CD4-positive, CD25-positive, alpha-beta regulatory T cell (primary cell): ENCODE data around the gene RNF166. TPM values are rescaled to one million over a fixed set of nuclear protein-coding genes. Genes with fewer than 3 reads are reported as not detected.
A peak's percentile ranks its signal among the peaks of the same experiment; 100 is the strongest.

Experiments used
- ATAC-seq, 2 donors: fragments of 150-1000 bp; cut with Tn5 transposase; one replicate each; pipeline ENCODE4 v1.10.0; 2021; ENCODE audit warnings: low read depth in 2 of 2, moderate number of reproducible peaks in 2 of 2, moderate library complexity in 1 of 2
- DNase-seq, 3 donors: peaks; one replicate each; pipeline versions ENCODE4 v3.0.0 to v3.0.0-alpha.2; 2012 to 2022; ENCODE audit warnings: mixed read lengths in 1 of 3
- H3K27ac ChIP-seq: one replicate; pipeline ENCODE4 v1.7.0; 2013; ENCODE audit warnings: mild to moderate bottlenecking, low read length; ENCODE audit not compliant: insufficient read depth, poor library complexity, severe bottlenecking
- H3K27me3 ChIP-seq: one replicate; pipeline ENCODE4 v1.7.0; 2013; ENCODE audit warnings: low read length; ENCODE audit not compliant: control insufficient read depth, insufficient read depth
- H3K36me3 ChIP-seq: one replicate; pipeline ENCODE4 v1.7.0; 2013; ENCODE audit warnings: mild to moderate bottlenecking, low read length, moderate library complexity; ENCODE audit not compliant: control insufficient read depth, insufficient read depth
- H3K4me1 ChIP-seq: 2 replicates; pipeline ENCODE4 v1.7.0; 2013; ENCODE audit warnings: mild to moderate bottlenecking, low read length; ENCODE audit not compliant: insufficient read depth, control insufficient read depth, poor library complexity, severe bottlenecking
- H3K4me3 ChIP-seq: one replicate; pipeline ENCODE4 v1.7.0; 2013; ENCODE audit warnings: low read depth, mild to moderate bottlenecking, low read length, moderate library complexity
- H3K9me3 ChIP-seq, 2 experiments: 1 replicate in 1 of 2; 2 replicates in 1 of 2; pipeline ENCODE4 v1.7.0; 2013; ENCODE audit warnings: low read length in 2 of 2, mild to moderate bottlenecking in 1 of 2, moderate library complexity in 1 of 2; ENCODE audit not compliant: control insufficient read depth in 2 of 2
- H3K27ac Mint-ChIP-seq, 3 donors: one replicate each; pipeline ENCODE4 v1.8.0; 2020 to 2022; ENCODE audit warnings: mild to moderate bottlenecking in 3 of 3, mixed read lengths in 3 of 3, moderate library complexity in 2 of 3
- H3K27me3 Mint-ChIP-seq: one replicate; pipeline ENCODE4 v1.8.0; 2022; ENCODE audit warnings: mild to moderate bottlenecking, mixed read lengths
- H3K36me3 Mint-ChIP-seq: one replicate; pipeline ENCODE4 v1.8.0; 2020; ENCODE audit warnings: mixed read lengths
- H3K4me1 Mint-ChIP-seq, 4 donors: one replicate each; pipeline ENCODE4 v1.8.0; 2020 to 2022; ENCODE audit warnings: mixed read lengths in 4 of 4, mild to moderate bottlenecking in 1 of 4
- H3K4me3 Mint-ChIP-seq, 4 donors: one replicate each; pipeline ENCODE4 v1.8.0; 2020 to 2022; ENCODE audit warnings: mild to moderate bottlenecking in 4 of 4, mixed read lengths in 4 of 4, moderate library complexity in 3 of 4
- H3K9me3 Mint-ChIP-seq, 7 donors: one replicate each; pipeline ENCODE4 v1.8.0; 2020 to 2022; ENCODE audit warnings: mixed read lengths in 7 of 7, mild to moderate bottlenecking in 3 of 7, moderate library complexity in 2 of 7
- polyA plus RNA-seq, 4 donors: library from polyadenylated mRNA; unstranded; fragments of 300-500 nt; fragmentation: Illumina TruSeq; gene quantifications; one replicate each; pipeline ENCODE4 v1.2.3, GENCODE V29; 2021
- total RNA-seq: library from RNA; stranded (reverse); gene quantifications from one replicate; pipeline ENCODE4 v1.2.3, GENCODE V29; 2022

Gene RNF166
- total and polyA plus RNA-seq, 5 donors from 2014 or later: 63.6 to 420 (median 98.0) TPM

DNA sequence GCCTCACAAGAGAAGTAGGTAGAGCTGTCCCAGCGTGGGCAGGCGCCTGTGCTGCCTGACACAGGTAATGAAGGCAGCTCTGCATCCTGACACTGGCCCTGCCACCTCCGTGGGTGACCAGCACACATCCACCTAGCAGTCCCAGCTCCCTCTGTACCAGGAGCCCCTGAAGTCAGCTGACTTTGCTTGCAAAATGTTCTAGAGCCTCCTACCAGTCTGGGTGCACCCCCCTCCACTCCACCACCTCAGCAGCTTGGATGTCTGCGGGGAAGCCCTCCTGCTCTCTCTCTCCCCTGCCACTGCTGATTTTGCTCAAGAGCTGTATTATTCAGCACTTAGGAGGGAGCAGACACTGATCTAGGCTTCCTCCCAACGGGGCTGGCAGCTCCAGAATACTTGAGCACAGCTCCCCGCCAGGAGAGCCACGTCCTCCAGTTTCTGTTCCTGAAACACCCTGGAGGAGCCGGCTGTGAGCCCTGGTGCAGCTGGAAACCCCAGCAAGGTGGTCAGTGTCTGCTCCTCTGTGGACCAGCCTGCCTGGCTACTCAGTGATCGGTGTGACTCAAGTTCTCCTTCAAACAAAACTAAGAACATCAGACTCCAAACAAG, 1.0 kb downstream of the RNF166 start:
- no peaks in the 10 kb centered on the region for H3K27me3 ChIP-seq
- Mint-ChIP-seq H3K36me3 (peaks cover 5% of the 10 kb centered on the region), H3K9me3 (peaks cover 0 to 3% (median 0%) of the 10 kb centered on the region in 7 donors), H3K4me3 (peak overlapping the region; percentile 94 to 100 (median 96)), H3K27me3 (peaks cover 5% of the 10 kb centered on the region), H3K27ac (peak overlapping the region; percentile 95 to 98 (median 97)), H3K4me1 (peaks cover 6 to 60% (median 23%) of the 10 kb centered on the region in 4 donors)
- H3K27ac ChIP-seq: peak overlapping the region; percentile 92
- DNase-seq (peak; percentile 25 to 54 (median 45)), ATAC-seq (no peak)
- no peaks in the 10 kb centered on the region for H3K36me3 ChIP-seq
- H3K9me3 ChIP-seq: no peaks in the 10 kb centered on the region
- peaks cover 65% of the 10 kb centered on the region for H3K4me1 ChIP-seq
- peak overlapping the region; percentile 89 for H3K4me3 ChIP-seq

DNA sequence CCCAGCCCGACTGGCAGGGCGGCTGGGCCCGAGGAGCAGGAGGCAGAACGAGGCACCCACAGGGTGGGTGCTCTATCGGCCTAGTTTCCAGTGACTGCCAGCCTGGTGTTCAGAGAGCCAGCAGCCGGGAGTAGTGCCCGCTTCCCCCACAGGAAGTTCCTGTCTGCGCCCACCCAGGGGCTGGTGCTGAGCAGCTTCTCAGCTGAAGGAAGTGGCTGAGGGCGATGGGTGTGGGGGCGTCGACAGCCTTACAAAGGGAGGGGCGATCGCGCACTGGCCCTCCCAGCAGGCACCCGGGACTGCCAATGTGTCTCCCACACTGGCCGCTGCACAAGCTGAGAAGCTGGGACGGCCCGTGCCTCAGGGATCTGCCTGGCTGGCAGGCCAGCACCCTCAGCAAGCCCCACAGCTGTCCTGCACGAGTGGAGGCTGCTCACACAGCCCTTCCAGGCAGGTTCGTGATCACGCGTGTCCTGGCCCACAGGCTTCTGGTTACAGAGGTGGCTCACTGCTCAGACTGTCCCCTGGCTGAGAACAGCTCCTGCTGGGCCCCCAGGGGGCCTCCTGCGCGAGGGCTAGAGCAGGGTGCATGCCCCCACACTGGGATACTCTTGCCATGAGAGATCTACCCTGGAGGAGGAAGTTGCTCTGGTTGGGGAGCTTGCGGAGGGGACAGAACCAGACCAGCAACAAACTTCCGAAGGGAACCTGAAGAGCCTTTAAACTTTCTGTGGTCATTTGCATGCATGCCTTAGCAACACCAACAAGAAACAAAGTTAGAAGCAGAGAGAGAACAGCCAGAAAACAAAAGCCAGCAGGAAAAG, 2.5 kb downstream of the RNF166 start:
- Histone ChIP-seq H3K27ac (peak overlapping the region; percentile 92), H3K4me1 (peaks cover 80% of the 10 kb centered on the region), H3K27me3 (no peaks in the 10 kb centered on the region), H3K9me3 (no peaks in the 10 kb centered on the region), H3K4me3 (peak overlapping the region; percentile 89), H3K36me3 (peaks cover 7% of the 10 kb centered on the region)
- Mint-ChIP-seq H3K9me3 (peaks cover 0 to 4% (median 0%) of the 10 kb centered on the region in 7 donors), H3K4me3 (peak overlapping the region; percentile 94 to 100 (median 96)), H3K27ac (peak overlapping the region; percentile 95 to 99 (median 97)), H3K36me3 (peaks cover 5% of the 10 kb centered on the region), H3K4me1 (peaks cover 6 to 69% (median 27%) of the 10 kb centered on the region in 4 donors), H3K27me3 (peaks cover 5% of the 10 kb centered on the region)
- ATAC-seq: peak; percentile 6 to 15
- DNase-seq: peak; percentile 62 to 91 (median 75)

DNA sequence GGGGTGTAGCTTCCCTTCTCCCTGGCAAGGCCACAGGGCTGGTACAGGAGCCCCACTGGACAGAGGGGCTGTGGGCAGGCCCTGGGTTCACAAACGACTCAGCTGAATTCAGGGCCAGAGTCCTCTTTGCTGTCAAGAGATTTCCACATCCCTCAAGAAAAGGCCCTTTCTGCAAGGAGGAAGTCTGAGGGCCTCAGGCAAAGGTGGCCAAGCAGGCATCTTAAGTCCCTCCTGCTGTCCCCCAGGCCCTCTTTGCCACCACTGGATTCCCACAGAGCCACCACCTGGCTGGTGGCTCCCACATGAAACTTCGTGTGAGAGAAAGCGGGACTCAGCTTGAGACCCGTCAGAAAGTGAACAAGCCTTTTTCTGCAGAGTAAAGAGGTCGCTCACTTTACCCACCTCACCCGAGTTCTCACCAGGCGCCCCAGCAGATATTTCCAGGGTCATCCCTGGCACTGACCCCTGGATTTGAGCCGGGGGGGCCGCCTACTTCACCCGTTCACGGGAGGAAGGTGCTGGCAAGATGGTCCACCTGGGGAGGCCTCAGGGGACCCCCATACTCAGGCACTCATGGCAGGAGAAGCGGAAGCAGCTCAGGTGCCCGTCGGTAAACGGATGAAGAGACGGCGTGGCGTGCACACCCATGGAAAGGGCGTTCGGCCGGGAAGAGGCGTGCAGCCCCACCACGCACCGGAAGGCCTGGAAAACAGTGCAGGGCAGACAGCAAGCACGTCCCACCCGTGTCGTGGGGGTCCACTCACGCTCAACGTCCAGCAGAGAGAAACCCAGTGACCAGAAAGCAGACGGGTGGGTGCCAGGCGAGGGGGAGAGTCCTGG, 3.6 kb downstream of the RNF166 start:
- Mint-ChIP-seq H3K4me3 (peak overlapping the region; percentile 94 to 100 (median 96)), H3K27me3 (peaks cover 5% of the 10 kb centered on the region), H3K36me3 (peaks cover 5% of the 10 kb centered on the region), H3K9me3 (peaks cover 0 to 4% (median 0%) of the 10 kb centered on the region in 7 donors), H3K4me1 (peaks cover 6 to 74% (median 30%) of the 10 kb centered on the region in 4 donors), H3K27ac (peak overlapping the region; percentile 95 to 99 (median 97))
- H3K27me3 ChIP-seq: no peaks in the 10 kb centered on the region
- H3K4me3 ChIP-seq: peak overlapping the region; percentile 75
- H3K27ac ChIP-seq: peak overlapping the region; percentile 92
- peaks cover 17% of the 10 kb centered on the region for H3K36me3 ChIP-seq
- ATAC-seq (no peak), DNase-seq (peak in 2 of 3 donors; percentile 25 to 50)
- no peaks in the 10 kb centered on the region for H3K9me3 ChIP-seq
- H3K4me1 ChIP-seq: peaks cover 90% of the 10 kb centered on the region

DNA sequence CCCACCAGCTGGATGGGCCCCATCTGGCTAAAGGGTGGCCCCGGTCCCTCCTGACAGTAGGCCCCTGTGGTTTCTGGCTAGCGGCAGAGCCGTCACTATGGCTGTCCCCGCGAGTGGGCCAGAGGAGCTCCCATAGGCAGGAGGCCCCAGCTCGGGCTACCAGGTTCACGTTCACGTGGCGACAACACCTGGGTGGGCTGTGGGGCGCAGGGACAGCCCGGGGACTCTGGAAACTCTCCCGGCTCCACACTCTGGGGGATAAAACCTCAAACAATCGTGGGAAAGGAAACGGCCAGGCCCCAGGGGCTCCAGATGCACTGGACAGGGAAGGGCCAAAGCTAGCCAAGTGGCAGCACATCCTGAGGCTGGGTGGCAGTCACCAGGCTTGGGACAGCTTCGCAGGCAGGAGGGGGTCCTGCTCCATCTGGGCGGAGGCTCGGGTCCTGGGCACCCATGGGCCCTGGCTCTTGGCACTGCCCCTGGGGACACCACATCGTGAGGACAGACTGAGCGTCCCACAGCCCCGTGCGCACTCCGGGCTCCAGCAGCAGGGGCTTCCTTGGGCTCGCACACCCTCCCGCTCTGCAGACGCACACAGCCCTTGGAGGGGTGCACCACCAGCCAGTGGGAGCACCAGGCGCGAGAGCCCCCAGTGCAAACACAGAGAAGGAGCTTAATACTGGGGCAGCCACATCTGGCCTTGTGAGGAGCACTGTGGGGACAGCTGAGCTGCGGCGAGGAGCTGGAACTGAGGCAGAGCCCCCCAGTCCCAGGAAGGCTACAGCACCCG, 4.4 kb downstream of the RNF166 start:
- peaks cover 5% of the 10 kb centered on the region for H3K27me3 Mint-ChIP-seq
- H3K27ac ChIP-seq: peak overlapping the region; percentile 92
- H3K27ac Mint-ChIP-seq: peak overlapping the region; percentile 95 to 99 (median 97)
- DNase-seq: peak in 2 of 3 donors; percentile 20 to 34
- H3K4me3 ChIP-seq: peak overlapping the region; percentile 75
- H3K9me3 Mint-ChIP-seq: peaks cover 0 to 4% (median 0%) of the 10 kb centered on the region in 7 donors
- peak overlapping the region; percentile 94 to 100 (median 96) for H3K4me3 Mint-ChIP-seq
- H3K4me1 Mint-ChIP-seq: peaks cover 0 to 70% (median 24%) of the 10 kb centered on the region in 4 donors
- peaks cover 84% of the 10 kb centered on the region for H3K4me1 ChIP-seq
- no peaks in the 10 kb centered on the region for H3K27me3 ChIP-seq
- ATAC-seq: no peak
- peaks cover 5% of the 10 kb centered on the region for H3K36me3 Mint-ChIP-seq
- H3K9me3 ChIP-seq: no peaks in the 10 kb centered on the region
- H3K36me3 ChIP-seq: peaks cover 25% of the 10 kb centered on the region

DNA sequence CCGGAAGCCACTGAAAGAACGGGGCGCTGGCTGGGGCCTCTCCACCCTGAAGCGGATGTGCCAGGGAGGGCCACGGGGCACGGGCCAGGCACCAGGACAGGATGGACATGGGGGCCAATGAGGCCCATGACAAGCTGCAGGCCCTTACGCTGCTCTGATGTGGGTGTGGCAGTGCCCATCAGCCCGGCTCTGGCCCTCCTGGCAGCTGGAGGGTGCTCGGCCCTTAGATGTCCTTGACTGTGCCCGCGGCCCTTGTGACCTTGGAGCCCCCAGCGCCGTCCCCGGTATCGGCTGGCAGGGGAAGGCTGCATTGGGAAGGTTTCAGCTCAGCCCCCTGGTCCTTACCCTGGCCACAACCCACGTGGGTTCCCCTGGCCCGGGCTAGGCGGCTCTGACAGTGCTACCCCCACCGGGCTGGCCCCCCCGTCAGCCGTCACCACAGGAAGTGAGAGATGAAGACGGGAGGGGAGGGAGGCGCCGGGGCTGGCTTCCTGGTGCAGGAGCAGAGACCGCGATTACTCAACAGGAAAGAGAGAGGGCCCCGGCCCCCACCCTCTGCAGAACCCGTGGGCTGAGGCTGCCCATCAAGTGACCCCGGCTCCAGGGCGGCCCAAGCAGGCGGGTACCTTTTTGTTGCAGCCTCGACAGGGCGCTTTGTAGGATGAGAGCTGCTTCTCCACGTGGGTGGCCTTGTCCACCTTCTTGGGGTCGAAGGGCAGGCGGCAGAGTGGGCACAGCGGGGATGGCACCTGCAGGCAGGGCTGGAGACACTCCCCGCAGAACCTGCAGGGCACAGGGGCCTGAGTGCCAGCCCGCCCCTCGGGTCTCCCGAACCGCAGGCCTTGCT, 5.3 kb downstream of the RNF166 start:
- H3K4me1 ChIP-seq: peaks cover 79% of the 10 kb centered on the region
- Mint-ChIP-seq H3K27ac (peak overlapping the region; percentile 95 to 99 (median 96)), H3K27me3 (peaks cover 5% of the 10 kb centered on the region), H3K36me3 (peaks cover 6% of the 10 kb centered on the region), H3K4me3 (peak overlapping the region; percentile 94 to 100 (median 96)), H3K4me1 (peaks cover 0 to 73% (median 24%) of the 10 kb centered on the region in 4 donors), H3K9me3 (peaks cover 0 to 4% (median 0%) of the 10 kb centered on the region in 7 donors)
- H3K27ac ChIP-seq: peak overlapping the region; percentile 92
- H3K4me3 ChIP-seq: peak overlapping the region; percentile 75
- peaks cover 33% of the 10 kb centered on the region for H3K36me3 ChIP-seq
- no peaks in the 10 kb centered on the region for H3K9me3 ChIP-seq
- H3K27me3 ChIP-seq: no peaks in the 10 kb centered on the region
- ATAC-seq (peak; percentile 82 to 84), DNase-seq (peak; percentile 95 to 98 (median 95))

DNA sequence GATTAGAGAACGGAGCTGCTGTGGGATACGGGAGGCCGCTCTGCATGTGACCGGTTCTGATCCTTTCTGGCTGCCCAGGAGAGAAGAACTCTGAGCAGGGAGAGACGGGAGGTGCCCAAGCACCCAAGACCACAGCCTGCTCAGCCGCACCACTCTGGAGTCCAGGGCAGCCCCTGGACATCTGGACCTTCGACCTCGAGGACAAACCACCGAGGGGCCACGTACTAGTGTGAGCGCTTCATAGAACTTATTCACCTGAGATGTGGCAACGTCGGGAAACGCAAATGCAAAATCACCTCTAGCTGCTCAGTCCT, 5.9 kb downstream of the RNF166 start:
- H3K9me3 ChIP-seq: no peaks in the 10 kb centered on the region
- peaks cover 78% of the 10 kb centered on the region for H3K4me1 ChIP-seq
- H3K36me3 ChIP-seq: peaks cover 37% of the 10 kb centered on the region
- no peaks in the 10 kb centered on the region for H3K27me3 ChIP-seq
- no peak for DNase-seq
- Mint-ChIP-seq H3K4me1 (peaks cover 0 to 70% (median 23%) of the 10 kb centered on the region in 4 donors), H3K4me3 (peak overlapping the region; percentile 94 to 100 (median 96)), H3K36me3 (peaks cover 8% of the 10 kb centered on the region), H3K9me3 (peaks cover 0 to 4% (median 0%) of the 10 kb centered on the region in 7 donors), H3K27me3 (peaks cover 5% of the 10 kb centered on the region), H3K27ac (peak overlapping the region; percentile 56 to 96 (median 95))
- H3K27ac ChIP-seq: peak overlapping the region; percentile 92
- no peak for ATAC-seq
- peak overlapping the region; percentile 37 for H3K4me3 ChIP-seq
